Panc1 (cell line): ENCODE measurements around the gene NXPE3. TPM values are rescaled to one million over a fixed set of nuclear protein-coding genes. Genes with fewer than 3 reads are reported as not detected.

ENCODE experiments used
- ATAC-seq: fragments of 200-7000 bp; cut with Tn5 transposase; 2 replicates; pipeline ENCODE4 v1.9.1; 2020; ENCODE audit warnings: mild to moderate bottlenecking, moderate library complexity
- BruUV-seq: library from RNA; stranded (reverse); fragments of 400-500 nt; replicated peaks from 2 replicates; lab custom pipeline; 2021; lab: Mats Ljungman, UMichigan
- CTCF ChIA-PET: fragments of 300-600 bp; sonication (Branson Sonifier 250); formaldehyde crosslinking; loops from one replicate; lab custom pipeline; 2022; ENCODE audit warnings: antibody characterized with exemption; lab: Charles Lee
- POLR2A ChIA-PET: fragments of 300-600 bp; sonication (Branson Sonifier 250); formaldehyde crosslinking; loops from one replicate; lab custom pipeline; 2022; ENCODE audit warnings: antibody characterized with exemption; lab: Charles Lee
- DNase-seq: peaks from one replicate; pipeline ENCODE4 v3.0.0-alpha.2; 2010; ENCODE audit warnings: low read depth, low spot score
- H3K27ac ChIP-seq: 2 replicates; pipeline ENCODE4 v1.5.1; 2011; ENCODE audit warnings: mild to moderate bottlenecking, low read length, inconsistent platforms
- H3K27me3 ChIP-seq: fragments of 200-500 bp; sonication (Bioruptor generic); 2 replicates; pipeline ENCODE4 v1.6.0; 2014; ENCODE audit warnings: low read length, inconsistent platforms; ENCODE audit not compliant: control insufficient read depth, insufficient read depth
- H3K36me3 ChIP-seq: fragments of 200-500 bp; sonication (Bioruptor generic); 2 replicates; pipeline ENCODE4 v1.5.1; 2014; ENCODE audit warnings: inconsistent platforms, mild to moderate bottlenecking, low read length, moderate library complexity; ENCODE audit not compliant: control insufficient read depth, insufficient read depth
- H3K4me1 ChIP-seq: 2 replicates; pipeline ENCODE4 v1.5.1; 2011; ENCODE audit warnings: inconsistent platforms, mild to moderate bottlenecking, low read length, moderate library complexity; ENCODE audit not compliant: control insufficient read depth, insufficient read depth
- H3K4me3 ChIP-seq, 2 experiments: 2 replicates each; pipeline ENCODE4 v1.5.1; 2011 to 2012; ENCODE audit warnings: low read depth in 2 of 2, low read length in 2 of 2, mild to moderate bottlenecking in 2 of 2, inconsistent platforms in 1 of 2, moderate library complexity in 1 of 2
- H3K9me3 ChIP-seq: fragments of 200-500 bp; sonication (Bioruptor generic); 2 replicates; pipeline ENCODE4 v1.5.1; 2014; ENCODE audit warnings: low read depth, mild to moderate bottlenecking, inconsistent platforms, low read length, moderate library complexity; ENCODE audit not compliant: control insufficient read depth, insufficient read depth
- CTCF ChIP-seq: fragments of 450-650 bp; IDR thresholded peaks from 2 replicates; pipeline ENCODE4 v1.5.1; 2017; ENCODE audit warnings: mild to moderate bottlenecking
- POLR2AphosphoS5 ChIP-seq: IDR thresholded peaks from 2 replicates; pipeline ENCODE4 v1.6.1; 2012; ENCODE audit warnings: mild to moderate bottlenecking, low read depth, low read length, moderate library complexity
- REST ChIP-seq, 2 experiments: IDR thresholded peaks; 2 replicates each; pipeline ENCODE4 v1.6.1; 2011 to 2012; ENCODE audit warnings: low read depth in 2 of 2, control low read depth in 1 of 2, low read length in 1 of 2, mild to moderate bottlenecking in 1 of 2, moderate library complexity in 1 of 2; ENCODE audit not compliant: insufficient read depth in 1 of 2
- SIN3A ChIP-seq: IDR thresholded peaks from 2 replicates; pipeline ENCODE4 v1.6.1; 2012; ENCODE audit warnings: low read depth, mild to moderate bottlenecking, low read length, moderate library complexity, borderline replicate concordance; ENCODE audit not compliant: insufficient read depth
- TCF7L2 ChIP-seq: IDR thresholded peaks from 2 replicates; pipeline ENCODE4 v1.6.1; 2011; ENCODE audit warnings: mild to moderate bottlenecking, low read depth, low read length, inconsistent platforms
- in situ Hi-C: cut with HindIII; loops from 2 replicates; pipeline ENCODE4 v1.10.0; 2016; ENCODE audit warnings: low sequenced_read_pairs, low pct_unique_long_range_greater_than_20kb
- intact Hi-C: fragments of 100-400 bp; cut with micrococcal nuclease; formaldehyde crosslinking; loops from one replicate; pipeline ENCODE4 v1.10.0; 2022; ENCODE audit not compliant: unreplicated experiment
- total RNA-seq: library from RNA; stranded (reverse); gene quantifications from one replicate; pipeline ENCODE4 v1.2.1, GENCODE V29; 2021; ENCODE audit not compliant: unreplicated experiment

Gene NXPE3
- total RNA-seq, 1 experiment from 2014 or later = 30.4 TPM

GRCh38 chr3:101816215-101817149 is 37.5 kb downstream of the NXPE3 start:
- CTCF ChIA-PET = no interaction called here

GRCh38 chr3:101817992-101818391 is 39.0 kb downstream of the NXPE3 start:
- in situ Hi-C loops (loop anchor here (25.0 kb wide), 1 partner anchor 719 kb away; no protein-coding TSS in a partner anchor), intact Hi-C loops (no loop called here)
- no peak for TF ChIP-seq REST (IDR thresholded peaks at IDR 0.05; ENCODE audit: insufficient read depth in 1 of 2, low read depth in 2 of 2, low read length in 1 of 2)
- H3K36me3 ChIP-seq = no peaks in the 10 kb centered on the region
- DNase-seq (no peak), ATAC-seq (no peak)
- ChIA-PET CTCF (no interaction called here), POLR2A (no interaction called here)
- BruUV-seq = no TSS peak
- H3K9me3 ChIP-seq = no peaks in the 10 kb centered on the region
- no peaks in the 10 kb centered on the region for H3K27me3 ChIP-seq
- H3K4me1 ChIP-seq = no peaks in the 10 kb centered on the region
- no peak overlapping the region for H3K27ac ChIP-seq
- no peak overlapping the region for H3K4me3 ChIP-seq

More at GRCh38 chr3:101816215-101817149, 37.5 kb downstream of the NXPE3 start:
- Histone ChIP-seq H3K9me3 (no peaks in the 10 kb centered on the region), H3K4me1 (no peaks in the 10 kb centered on the region), H3K4me3 (no peak overlapping the region), H3K36me3 (no peaks in the 10 kb centered on the region), H3K27ac (no peak overlapping the region), H3K27me3 (no peaks in the 10 kb centered on the region)
- DNase-seq (no peak), ATAC-seq (no peak)
- no TSS peak for BruUV-seq
- TF ChIP-seq TCF7L2 = no peak
- TF ChIP-seq POLR2AphosphoS5 = no peak
- TF ChIP-seq CTCF = no peak
- no peak for TF ChIP-seq REST (IDR thresholded peaks at IDR 0.05; ENCODE audit: insufficient read depth in 1 of 2, low read depth in 2 of 2, low read length in 1 of 2)
- no peak for TF ChIP-seq SIN3A
- POLR2A ChIA-PET = no interaction called here
- intact Hi-C loops (no loop called here), in situ Hi-C loops (loop anchor here (25.0 kb wide), 1 partner anchor 721 kb away; no protein-coding TSS in a partner anchor)
